G401 (cell line): ENCODE data around the gene LMAN1L. TPM values are rescaled to one million over a fixed set of nuclear protein-coding genes. Genes with fewer than 3 reads are reported as not detected.
"Not testable (repeated sequence)": the region's sequence is repeated elsewhere in the genome, so short reads cannot be mapped to it uniquely, and the experiment has no call there.

Experiments used
- DNase-seq: peaks from one replicate; pipeline ENCODE4 v3.0.0-alpha.2; 2015; ENCODE audit warnings: low spot score
- in situ Hi-C: cut with HindIII; loops from 2 replicates; pipeline ENCODE4 v1.10.0; 2016; ENCODE audit warnings: low sequenced_read_pairs, mixed read lengths
- total RNA-seq: library from RNA; depleted of rRNA; stranded (reverse); fragments of >200 nt; shearing (Covaris generic); gene quantifications from 2 replicates; pipeline ENCODE4 v1.2.3, GENCODE V29; 2014

Gene LMAN1L
- total RNA-seq, 1 experiment from 2014 or later: not detected

DNA sequence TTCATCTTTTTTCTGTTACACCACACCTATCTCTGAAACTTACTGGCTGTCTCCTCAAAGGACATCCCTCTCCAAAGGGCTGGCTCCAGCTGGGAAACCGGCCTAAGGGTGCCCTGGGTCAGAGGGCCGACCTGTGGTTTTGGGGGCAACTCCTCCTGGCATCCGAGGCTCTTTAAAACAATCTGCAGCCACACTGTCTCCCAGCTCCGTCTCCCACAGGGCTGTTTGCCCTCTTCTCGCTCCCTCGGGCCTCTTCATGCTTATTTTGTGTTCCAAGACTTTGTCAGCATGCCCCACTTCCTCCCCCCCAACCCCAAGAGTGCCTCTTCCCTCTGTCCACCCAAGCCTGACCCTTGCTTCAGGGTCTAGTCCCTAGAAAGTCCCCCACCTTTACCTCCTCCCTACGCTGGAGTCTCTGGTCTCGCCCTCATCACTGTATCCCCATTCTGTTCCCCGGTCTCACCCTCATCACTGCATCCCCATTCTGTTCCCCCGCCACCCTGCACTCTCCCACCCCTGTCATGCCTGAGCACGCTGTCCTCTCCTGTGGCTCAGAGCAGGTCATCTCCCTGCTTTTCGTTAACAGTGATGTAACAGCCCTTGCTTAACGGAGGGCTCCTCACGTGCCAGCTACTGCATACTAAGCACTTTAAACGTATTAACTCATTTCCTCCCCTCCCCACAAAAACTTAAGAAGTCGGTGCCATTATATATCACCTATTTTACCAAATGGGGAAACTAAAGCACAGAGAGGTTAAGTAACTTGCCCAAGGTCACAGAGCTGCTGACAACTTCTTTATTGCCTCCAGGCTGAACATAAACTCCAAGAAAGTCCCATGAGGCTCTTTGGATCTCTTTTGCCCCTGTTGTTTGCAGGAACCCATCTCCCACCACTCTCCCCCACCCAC lies 31.9 kb upstream of the LMAN1L start:
- no peak for DNase-seq
- in situ Hi-C loops: no loop called here

GRCh38 chr15:74781431-74782258 lies 31.0 kb upstream of the LMAN1L start, which contains the start of gene CSK:
Gene CSK, plus strand, starts transcription at chr15:74782080. Its CDS starts 16,218 bp downstream, at chr15:74798298.
- peak; percentile 59 for DNase-seq
- in situ Hi-C loops: no loop called here

GRCh38 chr15:74782259-74783071 lies 30.2 kb upstream of the LMAN1L start:
- no peak for DNase-seq
- in situ Hi-C loops: no loop called here

DNA sequence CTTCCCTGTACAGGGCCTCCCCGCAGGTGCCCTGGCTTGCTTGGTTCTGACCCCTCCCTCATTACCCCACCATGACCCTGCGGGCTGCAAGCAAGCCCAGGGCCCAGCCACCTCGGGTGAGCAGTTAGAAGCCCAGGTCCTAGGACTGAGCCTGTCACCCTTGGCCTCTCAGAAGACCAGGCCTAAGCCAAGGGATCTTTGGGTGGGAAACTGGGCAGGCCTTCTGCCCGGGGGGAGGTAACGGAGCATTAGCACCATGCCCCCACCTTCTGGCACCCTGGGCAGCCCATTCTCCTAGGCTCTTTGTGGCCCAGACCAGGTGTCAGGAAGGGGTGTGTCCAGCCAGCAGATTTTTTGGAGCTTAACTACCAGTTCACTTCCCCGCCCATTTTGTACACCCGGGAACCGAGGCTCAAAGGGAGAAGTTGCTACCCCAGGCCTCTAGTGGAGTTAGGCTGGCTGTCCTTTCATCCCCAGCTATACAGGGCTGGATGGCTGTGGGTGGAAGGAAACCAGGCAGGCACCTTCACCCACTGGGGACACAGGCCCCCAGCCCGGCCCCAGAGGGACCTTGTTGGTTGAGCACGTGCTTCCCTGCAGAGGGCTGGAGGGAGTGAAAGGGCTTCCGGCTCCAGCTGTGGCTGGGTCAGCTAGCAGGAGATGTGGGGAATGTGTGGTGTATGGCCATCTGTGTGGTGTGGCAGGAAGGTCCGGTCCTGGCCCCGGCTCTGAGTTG lies 29.4 kb upstream of the LMAN1L start:
- DNase-seq: no peak
- in situ Hi-C loops: no loop called here

DNA sequence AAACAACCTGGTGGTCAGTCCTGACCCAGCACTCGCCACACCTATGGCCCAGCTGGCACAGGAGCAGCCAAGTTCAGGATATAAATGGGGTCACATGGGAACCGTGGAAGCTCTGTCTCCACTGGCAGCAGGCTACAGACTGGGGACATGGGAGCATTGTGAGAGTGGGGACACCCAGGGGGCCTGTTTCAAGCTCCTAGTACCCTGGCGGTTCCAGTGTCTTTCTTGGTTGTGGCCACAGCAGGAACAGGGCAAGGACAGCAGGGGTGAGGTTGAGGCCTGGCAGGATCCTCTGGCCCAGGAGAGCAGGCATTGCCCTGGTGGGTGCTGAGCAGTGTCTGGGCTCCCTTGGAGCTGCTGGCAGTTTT lies 28.8 kb upstream of the LMAN1L start:
- DNase-seq: no peak
- in situ Hi-C loops: no loop called here

DNA sequence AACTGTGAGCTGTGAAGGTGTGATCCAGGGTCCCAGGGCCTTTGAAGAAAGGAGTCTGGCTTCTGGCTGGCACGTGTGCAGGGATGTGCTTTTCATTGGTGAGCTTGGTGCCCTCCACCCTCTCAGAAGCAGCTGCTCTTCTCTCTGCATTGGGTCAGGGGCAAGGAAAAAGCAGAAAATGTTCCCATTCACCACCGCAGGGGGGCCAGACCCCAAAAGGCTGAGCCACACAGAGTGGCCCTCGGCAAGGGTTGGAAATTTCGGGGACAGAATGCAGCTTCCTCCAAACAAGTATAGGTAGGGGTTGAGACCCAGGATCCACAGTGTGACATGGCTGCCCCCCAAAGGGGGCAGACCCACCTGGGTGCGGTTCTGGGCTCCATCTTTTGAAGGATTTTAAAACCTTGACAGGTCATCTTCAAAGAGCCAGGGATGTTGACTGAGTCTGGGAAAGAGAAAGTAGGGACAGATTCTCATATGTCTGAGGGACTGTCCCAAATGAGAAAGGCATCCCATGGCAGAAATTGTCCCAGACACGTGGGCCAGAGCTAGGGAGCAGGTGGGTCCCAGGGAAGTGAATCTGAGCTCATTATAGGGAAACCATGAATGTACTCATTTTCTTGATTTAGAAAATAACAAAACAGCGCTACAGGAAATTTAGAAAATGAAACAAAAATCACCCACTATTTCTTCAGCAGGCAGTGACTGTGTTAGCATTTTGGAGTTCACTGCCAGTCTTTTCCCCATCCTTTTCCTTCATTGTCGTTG lies 28.0 kb upstream of the LMAN1L start:
- in situ Hi-C loops: no loop called here
- no peak for DNase-seq

- no peak for DNase-seq
- in situ Hi-C loops: no loop called here
These were observed 27.2 kb upstream of the LMAN1L start for GRCh38 chr15:74785194-74786032.

- in situ Hi-C loops: not testable (repeated sequence)
- DNase-seq: peak; percentile 48
These were observed 26.6 kb upstream of the LMAN1L start for GRCh38 chr15:74786081-74786480.

DNA sequence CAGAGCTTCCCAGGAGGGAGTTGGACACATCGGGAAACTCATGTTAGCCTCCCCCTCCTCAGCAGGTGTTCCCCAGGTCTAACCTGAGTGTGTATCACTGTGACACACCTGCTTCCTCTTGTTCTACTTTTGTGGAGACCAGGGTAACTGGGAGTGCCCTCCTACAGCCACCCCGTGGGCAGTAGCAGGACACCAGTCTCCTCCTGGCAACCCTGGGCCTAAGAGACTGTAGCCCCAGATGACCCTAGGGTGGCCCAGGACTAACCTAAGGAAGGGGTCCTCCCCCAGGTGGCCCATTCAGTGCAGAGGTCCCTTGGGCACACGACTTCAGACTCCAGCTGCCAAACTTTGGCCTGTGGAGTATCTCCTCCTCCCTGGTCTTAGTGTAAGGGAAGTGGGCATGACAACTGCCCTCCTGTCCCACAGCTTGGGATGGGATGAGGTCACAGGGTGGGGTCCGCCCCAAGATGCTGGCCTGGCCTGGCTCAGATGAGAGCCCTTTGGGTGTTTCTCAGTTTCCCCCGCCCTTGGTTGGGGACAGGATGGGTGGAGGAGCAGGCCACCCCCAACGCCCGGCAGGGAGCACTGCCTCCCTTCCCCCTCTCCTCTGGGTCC lies 26.0 kb upstream of the LMAN1L start:
- in situ Hi-C loops: no loop called here
- no peak for DNase-seq

GRCh38 chr15:74787251-74788041 lies 25.2 kb upstream of the LMAN1L start:
- in situ Hi-C loops: no loop called here
- DNase-seq: peak; percentile 87

DNA sequence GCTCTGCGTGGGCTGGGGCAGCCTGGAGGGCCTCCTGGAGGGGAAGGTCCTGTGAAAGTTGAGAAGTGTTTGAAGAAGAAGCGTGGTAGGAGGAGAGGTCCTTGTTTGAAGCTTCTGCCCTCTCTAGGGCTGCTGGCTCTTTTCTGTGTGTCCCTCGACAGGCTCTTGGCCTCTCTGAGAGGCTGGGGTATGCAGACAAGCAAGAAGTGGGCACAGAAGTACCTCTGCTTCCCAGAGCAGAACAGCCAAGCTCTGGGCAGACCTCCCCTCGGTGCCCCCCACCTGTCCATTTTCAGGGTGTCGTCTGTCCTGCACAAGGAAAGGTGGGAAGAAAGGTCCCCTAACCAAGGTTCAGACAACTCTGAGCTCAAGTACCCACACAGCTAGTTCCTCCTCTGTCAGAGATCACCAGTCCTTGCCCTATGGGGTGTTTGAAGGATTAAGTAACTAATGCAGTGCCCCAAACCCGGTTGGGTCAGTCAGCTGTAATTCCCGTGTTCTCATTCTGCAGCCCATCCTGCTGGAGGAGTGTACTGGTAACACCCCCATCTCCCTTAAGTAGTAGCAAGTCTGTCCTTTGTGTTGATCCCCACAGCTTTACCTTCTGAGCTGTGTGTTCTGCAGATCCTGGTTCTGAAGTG lies 24.5 kb upstream of the LMAN1L start:
- in situ Hi-C loops: no loop called here
- no peak for DNase-seq

DNA sequence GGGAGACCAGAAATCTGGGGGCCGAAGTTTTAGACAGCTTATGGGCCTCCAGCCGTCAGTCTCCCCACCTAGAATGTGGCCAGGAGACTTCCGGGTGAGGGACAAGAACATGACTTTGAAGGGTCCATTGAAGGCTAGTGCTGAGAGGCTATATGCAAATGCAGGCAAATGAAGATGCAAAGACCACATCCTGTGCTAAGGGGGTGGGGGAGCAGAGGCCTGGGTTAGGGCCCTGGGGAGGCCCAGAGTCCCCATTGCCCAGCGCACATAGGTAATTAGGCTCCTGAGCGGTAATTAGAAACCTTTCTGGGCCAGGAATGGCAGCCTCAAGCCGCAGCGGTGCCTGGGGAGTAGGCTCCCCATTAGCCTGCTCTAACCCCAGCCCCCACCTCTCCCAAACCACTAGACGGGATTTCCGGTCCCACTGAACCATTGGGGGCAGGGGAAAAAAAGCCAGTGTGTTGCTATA lies 23.9 kb upstream of the LMAN1L start:
- DNase-seq: no peak
- in situ Hi-C loops: no loop called here

DNA sequence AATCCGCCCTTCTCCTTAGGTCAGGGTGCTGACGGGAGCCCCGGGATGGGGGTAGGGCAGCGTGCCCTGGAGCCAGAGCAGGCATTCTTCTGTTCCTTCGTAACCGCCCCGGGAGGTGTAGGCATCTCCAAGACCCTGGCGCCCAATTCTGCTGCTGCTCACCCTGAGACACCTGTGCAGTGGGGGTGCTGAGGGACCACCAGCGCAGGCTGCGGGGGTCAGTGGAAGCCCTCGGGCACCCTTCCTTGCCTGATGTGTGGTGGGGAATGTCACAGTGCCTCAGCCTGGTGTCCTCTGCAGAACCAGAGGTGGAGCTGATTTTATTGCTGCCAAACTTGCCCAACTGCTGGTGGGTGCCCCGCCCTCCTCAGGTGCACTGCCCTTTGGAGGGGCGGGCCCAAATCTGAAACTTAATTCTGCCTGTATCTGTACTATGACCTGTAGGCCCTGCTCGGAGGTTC lies 23.4 kb upstream of the LMAN1L start:
- DNase-seq: no peak

GRCh38 chr15:74789741-74790079 lies 22.9 kb upstream of the LMAN1L start:
- in situ Hi-C loops: no loop called here
- DNase-seq: no peak

More for the DNA sequence above, 23.4 kb upstream of the LMAN1L start:
- in situ Hi-C loops: no loop called here

- peak; percentile 47 for DNase-seq
- in situ Hi-C loops: no loop called here
These were observed 22.3 kb upstream of the LMAN1L start for GRCh38 chr15:74790080-74790916.
